GM18519 (cell line): ENCODE measurements around the gene TPD52L1.
"Not testable (repeated sequence)": the region's sequence is repeated elsewhere in the genome, so short reads cannot be mapped to it uniquely, and the experiment has no call there.

Experiments
- ATAC-seq: cut with Tn5 transposase; IDR thresholded peaks from one replicate; pipeline ENCODE4 v1.9.1; 2021; ENCODE audit warnings: mild to moderate bottlenecking, moderate library complexity; ENCODE audit not compliant: unreplicated experiment, low FRiP score

TPD52L1 gene

GRCh38 chr6:125264476-125264875, 110.9 kb downstream of the TPD52L1 start:
- no peak for ATAC-seq

DNA sequence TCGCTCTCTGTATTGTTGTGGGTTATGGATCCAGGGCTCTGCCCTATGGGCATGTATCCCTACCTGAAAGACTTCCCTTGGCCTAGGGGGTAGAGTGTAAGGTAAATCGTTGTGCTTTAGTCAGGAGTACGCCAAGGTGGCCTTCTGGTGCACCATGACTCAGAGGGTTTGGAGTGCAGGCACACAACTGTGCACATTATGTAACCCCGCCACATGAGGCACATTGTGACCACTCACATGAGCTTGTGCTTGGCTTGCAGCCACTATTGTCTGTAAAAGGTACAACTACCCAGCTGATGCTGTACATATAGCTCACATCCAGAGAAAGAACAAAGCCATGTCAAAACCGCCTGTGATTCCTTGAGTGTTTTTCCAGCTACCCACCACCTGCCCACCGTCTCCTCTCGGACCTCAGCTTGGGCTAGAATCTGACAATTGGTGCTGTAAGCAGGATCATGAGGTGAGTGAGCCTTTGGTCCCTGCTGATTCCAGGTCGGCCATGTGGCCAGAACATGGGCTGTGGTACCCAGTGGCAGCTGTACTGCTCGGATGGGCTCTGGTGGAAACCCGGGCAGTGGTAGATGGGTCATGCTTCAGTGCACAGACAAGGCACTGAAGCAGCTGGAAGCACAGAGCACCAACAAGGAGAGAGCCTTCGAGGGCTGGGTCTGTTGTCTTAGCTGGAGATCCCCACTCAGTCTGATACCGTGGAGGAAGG, 114.4 kb downstream of the TPD52L1 start:
- ATAC-seq = no peak

GRCh38 chr6:125268765-125269164, 115.2 kb downstream of the TPD52L1 start:
- ATAC-seq = no peak

- no peak for ATAC-seq
Measured at GRCh38 chr6:125269328-125269985, 115.9 kb downstream of the TPD52L1 start.

DNA sequence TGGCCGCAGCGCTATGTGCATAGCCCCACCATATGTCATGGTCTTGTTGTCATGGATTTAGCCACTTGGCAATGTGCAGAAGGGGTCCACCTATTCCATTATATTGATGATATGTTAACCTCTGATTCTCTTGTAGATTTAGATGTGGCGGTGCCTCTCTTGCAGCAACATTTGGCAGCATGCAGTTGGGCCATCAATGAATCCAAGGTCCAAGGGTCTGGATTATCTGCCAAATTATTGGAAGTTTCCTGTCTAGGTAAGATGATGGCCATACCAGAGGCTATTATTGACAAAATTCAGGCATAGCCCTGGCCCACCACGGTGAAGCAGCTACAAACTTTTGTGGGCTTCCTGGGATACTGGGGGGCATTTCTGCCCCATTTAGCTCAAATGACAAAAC, 116.8 kb downstream of the TPD52L1 start:
- no peak for ATAC-seq

DNA sequence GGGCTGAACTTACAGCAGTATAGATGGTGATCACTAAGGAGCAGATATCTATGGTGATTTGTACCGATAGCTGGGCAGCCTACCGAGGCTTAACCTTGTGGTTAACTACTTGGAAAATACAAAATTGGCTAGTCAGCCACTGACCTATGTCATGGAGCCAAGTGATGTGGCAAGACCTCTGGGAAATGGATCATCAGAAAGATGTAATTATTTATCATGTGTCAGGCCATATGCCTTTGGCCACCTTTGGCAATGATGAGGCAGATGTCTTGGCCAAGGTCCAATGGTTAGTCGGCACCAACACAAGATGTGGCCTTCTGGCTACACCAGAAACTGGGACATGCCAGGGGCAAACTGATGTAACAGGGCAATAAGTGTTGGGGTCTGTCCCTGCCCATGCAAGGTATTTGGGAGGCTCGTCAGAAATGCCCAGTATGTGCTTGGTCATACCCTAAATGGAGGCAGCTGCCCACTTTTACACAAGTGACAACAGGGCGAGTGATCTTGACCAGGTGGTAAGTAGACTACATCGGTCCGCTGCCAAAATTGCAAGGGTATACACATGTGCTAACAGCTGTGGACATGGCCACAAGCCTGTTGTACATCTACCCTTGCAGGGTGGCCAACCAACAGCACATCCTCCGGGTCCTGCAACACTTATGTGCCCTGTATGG, 118.0 kb downstream of the TPD52L1 start:
- no peak for ATAC-seq

GRCh38 chr6:125273251-125273650, 119.7 kb downstream of the TPD52L1 start:
- no peak for ATAC-seq

DNA sequence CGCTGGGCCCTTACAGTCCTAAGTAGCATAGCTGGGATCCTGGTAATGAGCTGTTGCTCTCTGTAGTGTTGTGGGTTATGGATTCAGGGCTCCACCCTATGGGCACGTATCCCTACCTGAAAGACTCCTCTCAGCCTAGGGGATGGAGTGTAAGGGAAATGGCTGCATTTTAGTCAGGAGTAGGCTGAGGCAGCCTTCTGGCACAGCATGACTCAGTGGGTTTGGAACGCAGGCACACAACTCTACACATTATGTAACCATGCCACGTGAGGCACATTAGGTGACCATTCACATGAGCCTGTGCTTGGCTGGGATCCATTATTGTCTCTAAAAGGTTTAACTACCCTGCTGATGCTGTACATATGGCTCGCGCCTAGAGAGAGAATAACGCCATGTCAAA, 120.4 kb downstream of the TPD52L1 start:
- ATAC-seq = no peak

- ATAC-seq = no peak
Measured at GRCh38 chr6:125274935-125275334, 121.4 kb downstream of the TPD52L1 start.

DNA sequence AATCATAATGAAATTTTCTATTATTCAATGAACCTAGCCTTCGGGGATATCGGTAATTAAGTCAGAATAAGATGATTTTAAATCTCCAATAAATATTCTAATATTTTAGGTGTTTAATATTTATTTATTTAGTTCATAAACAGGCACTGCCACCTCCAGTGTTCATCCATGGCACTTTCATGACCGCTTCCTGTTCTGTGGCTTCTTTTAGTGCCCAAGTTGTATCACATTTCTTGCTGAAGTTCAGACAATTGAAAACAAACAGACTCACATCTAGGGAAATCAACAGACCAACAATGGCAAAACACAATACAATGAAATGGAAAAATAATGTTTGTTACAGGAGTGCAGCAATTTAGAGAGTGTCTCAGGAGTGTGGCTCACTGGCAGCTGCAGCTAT, 122.2 kb downstream of the TPD52L1 start:
- ATAC-seq = no peak

DNA sequence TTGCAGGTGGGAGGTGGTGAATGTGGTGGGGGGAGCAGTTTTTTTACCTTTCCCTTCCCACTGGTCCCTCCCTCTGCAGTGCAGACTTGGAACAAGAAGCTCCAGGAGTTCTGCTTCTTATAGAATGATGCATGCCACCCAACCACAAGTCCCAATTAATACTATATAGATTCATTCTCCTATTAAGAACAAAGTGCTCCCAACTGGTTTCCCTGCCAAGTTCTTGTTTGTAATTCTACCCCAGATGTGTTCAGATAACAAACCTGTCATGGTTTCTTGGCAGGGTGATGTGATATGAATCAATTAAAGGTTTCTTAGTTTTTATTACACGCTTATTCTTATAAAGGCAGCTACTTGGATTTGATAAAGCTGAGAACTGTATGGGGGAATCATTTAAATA, 124.3 kb downstream of the TPD52L1 start:
- ATAC-seq = no peak

GRCh38 chr6:125279961-125280360, 126.4 kb downstream of the TPD52L1 start:
- ATAC-seq = no peak

GRCh38 chr6:125280370-125281035, 126.9 kb downstream of the TPD52L1 start:
- ATAC-seq = not testable (repeated sequence)

GRCh38 chr6:125282470-125282869, 128.9 kb downstream of the TPD52L1 start:
- not testable (repeated sequence) for ATAC-seq

DNA sequence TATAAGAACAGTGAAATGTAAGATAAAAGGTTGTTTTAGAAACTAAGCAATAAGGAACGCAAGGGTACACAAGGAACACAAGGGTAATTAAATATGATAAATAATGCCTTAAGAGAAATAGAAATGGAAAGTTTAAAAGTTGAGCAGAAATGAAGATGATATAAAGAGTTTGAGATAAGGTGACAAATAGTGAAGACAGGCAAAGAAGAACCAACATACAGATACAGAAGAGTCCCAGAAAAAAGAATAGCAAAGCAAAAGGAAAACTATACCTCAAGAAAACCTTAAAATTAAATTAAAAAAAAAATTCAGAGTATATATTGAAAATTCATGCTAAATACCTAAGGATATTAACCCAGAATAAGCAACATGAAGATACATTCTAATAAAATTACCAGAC, 131.8 kb downstream of the TPD52L1 start:
- ATAC-seq = no peak

GRCh38 chr6:125285936-125286335, 132.4 kb downstream of the TPD52L1 start:
- ATAC-seq = no peak

DNA sequence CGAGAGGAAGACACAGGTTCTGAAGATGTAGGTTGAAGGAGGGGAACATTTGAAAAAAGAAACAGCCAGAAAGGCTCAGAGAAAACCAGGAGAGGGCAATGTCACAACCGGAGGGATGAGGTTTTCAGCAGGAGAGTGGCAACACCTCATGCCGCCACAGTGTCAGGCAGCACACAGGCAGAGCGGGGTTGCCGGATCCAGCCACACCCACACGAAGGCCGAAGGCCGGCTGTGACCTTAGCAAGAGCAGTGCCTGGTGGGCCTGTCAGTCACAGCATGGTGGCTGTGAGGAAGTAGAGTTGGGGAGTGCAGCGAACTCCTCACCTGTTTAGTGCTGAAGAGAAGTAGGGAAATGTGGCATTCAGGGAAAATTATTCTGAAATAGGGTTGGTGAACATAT, 134.1 kb downstream of the TPD52L1 start:
- no peak for ATAC-seq

DNA sequence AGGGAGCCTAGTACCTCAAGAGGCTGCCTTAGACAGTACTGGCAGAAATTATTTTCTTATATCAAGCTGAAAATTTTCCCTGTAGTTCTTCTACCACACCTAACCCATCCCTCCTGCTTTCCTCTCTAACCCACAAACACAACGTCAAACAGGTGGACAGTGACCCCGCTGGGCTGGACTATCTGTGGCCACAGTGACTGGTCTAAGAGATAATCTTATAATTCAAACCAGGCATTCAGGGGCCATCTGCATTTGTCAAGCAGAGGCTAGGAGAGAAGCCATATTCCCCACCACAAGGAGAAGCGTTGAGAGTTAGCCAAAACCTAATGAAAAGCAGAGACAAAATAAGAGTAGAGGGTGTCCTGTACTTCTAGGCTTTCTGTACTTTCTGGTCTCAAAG, 140.0 kb downstream of the TPD52L1 start:
- no peak for ATAC-seq

DNA sequence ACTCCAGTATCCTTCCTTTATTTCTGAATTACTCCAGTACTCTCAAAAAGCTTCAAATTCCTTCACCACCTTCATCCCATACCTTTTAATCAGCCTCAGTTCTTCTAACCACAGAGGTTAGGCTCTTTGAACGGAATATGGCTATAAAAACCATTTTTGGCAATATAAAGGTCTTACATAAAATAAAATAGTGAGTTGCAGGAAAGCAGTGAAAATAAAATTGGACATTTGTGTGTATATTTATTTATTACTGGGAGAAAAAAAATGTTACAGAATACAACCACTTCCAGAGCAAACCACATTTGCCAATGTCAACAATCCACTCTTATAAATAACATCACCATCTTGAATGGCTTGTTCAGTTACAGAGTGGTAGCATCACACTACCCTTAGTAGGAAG, 140.5 kb downstream of the TPD52L1 start:
- ATAC-seq = no peak

DNA sequence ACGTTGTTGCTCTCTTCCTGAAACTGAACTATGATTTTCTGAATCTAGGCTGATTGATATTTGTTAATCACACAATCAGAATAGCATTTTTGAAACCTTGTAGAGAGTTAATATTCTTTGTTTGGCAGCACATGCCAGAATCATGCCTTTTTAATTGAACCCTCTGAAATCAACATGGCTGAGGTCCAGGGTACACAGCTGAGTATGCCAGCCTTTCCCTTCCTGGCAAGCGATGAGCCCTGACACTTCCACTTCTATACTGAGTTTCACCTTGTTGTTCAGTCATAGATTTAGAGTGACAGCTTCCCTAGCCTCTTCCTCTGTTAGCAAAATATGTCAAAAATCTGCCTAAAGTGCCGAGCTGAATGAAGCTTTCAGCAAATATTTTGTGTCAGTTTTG, 141.4 kb downstream of the TPD52L1 start:
- ATAC-seq = no peak

DNA sequence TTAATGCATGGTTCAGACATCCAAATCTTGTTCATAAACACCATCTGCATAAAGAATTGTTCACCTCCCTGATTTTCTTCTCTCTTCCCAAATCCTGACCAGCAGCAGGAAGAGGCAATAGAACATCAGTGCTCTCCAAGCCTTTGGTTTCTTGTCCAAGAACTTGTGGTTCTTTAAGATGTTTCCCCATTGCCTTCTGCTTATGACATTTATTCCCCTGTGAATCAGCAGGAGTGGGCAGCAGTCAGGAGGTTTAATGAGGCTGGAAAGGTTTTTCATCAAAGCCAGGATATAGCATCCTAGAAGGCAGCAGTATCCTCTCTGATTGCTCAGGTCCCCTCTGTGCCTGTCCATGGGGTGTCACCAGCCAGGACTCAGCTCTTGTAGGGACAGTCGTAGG, 142.9 kb downstream of the TPD52L1 start:
- no peak for ATAC-seq
